GM12878 (cell line): ENCODE data around the gene CDC14B. TPM values are rescaled to one million over a fixed set of nuclear protein-coding genes. Genes with fewer than 3 reads are reported as not detected.

ENCODE experiments used
- ATAC-seq: fragments of 200-7000 bp; cut with Tn5 transposase; 3 replicates; pipeline ENCODE4 v1.9.1; 2020; ENCODE audit warnings: mild to moderate bottlenecking, moderate library complexity
- BruUV-seq: library from RNA; stranded (reverse); fragments of 400-500 nt; replicated peaks from 2 replicates; lab custom pipeline; 2021; lab: Mats Ljungman, UMichigan
- CTCF ChIA-PET: fragments of 300-600 bp; sonication (Branson Sonifier 250); formaldehyde crosslinking; extraction: SDS; loops from one replicate; lab custom pipeline; 2021; ENCODE audit warnings: inconsistent platforms; lab: Yijun Ruan, JAX
- POLR2A ChIA-PET: fragments of 350-600 bp; formaldehyde crosslinking; extraction: SDS; loops from one replicate; lab custom pipeline; 2021; ENCODE audit warnings: inconsistent platforms; lab: Charles Lee
- RAD21 ChIA-PET: fragments of 300-600 bp; sonication (Branson Sonifier 250); formaldehyde crosslinking; loops from one replicate; lab custom pipeline; 2023; ENCODE audit warnings: antibody characterized with exemption; ENCODE audit not compliant: unreplicated experiment; lab: Charles Lee
- SMC1A ChIA-PET: fragments of 300-600 bp; sonication (Branson Sonifier 250); formaldehyde crosslinking; loops from one replicate; lab custom pipeline; 2023; ENCODE audit not compliant: unreplicated experiment, uncharacterized antibody; lab: Charles Lee
- DNase-seq: peaks from one replicate; pipeline ENCODE4 v3.0.0-alpha.2; 2011; ENCODE audit warnings: low read depth, low spot score
- FAIRE-seq: peaks from 3 replicates; lab custom pipeline; 2011; peaks lifted over from hg19 to GRCh38; lab: Jason Lieb, UNC
- H2AFZ ChIP-seq: 2 replicates; pipeline ENCODE4 v1.6.0; 2011; ENCODE audit warnings: low read depth, low read length, control low read depth; ENCODE audit not compliant: control insufficient read depth
- H3K27ac ChIP-seq: 2 replicates; pipeline ENCODE4 v1.5.1; 2011; ENCODE audit warnings: control low read depth; ENCODE audit not compliant: control insufficient read depth, insufficient read depth
- H3K27me3 ChIP-seq, 2 experiments: replicated peaks in 1 of 2; 2 replicates each; pipeline versions ENCODE4 v1.6.0 to v1.6.1; 2011; ENCODE audit warnings: low read length in 1 of 2; ENCODE audit not compliant: control insufficient read depth in 2 of 2, insufficient read depth in 2 of 2
- H3K36me3 ChIP-seq, 2 experiments: 2 replicates each; pipeline ENCODE4 v1.5.1; 2011; ENCODE audit warnings: low read length in 1 of 2; ENCODE audit not compliant: control insufficient read depth in 2 of 2, insufficient read depth in 2 of 2
- H3K4me1 ChIP-seq: 2 replicates; pipeline ENCODE4 v1.6.1; 2011; ENCODE audit warnings: mild to moderate bottlenecking, low read length, moderate library complexity, mixed read lengths; ENCODE audit not compliant: control insufficient read depth, insufficient read depth
- H3K4me2 ChIP-seq: 2 replicates; pipeline ENCODE4 v1.6.0; 2011; ENCODE audit warnings: control low read depth; ENCODE audit not compliant: control insufficient read depth, insufficient read depth
- H3K4me3 ChIP-seq: fragments of 200-600 bp; sonication (generic); 2 replicates; pipeline ENCODE4 v1.5.1; 2016
- H3K79me2 ChIP-seq: 2 replicates; pipeline ENCODE4 v1.6.0; 2011; ENCODE audit warnings: low read length; ENCODE audit not compliant: control insufficient read depth, insufficient read depth
- H3K9ac ChIP-seq: 2 replicates; pipeline ENCODE4 v1.8.0; 2011; ENCODE audit warnings: low read length, control low read depth, mixed read lengths; ENCODE audit not compliant: control insufficient read depth, insufficient read depth
- H3K9me3 ChIP-seq: replicated peaks from 3 replicates; pipeline ENCODE4 v1.5.1; 2011; ENCODE audit warnings: mild to moderate bottlenecking, low read length; ENCODE audit not compliant: control insufficient read depth, insufficient read depth
- H4K20me1 ChIP-seq: 2 replicates; pipeline ENCODE4 v1.6.0; 2011; ENCODE audit not compliant: control insufficient read depth, insufficient read depth
- ASH2L ChIP-seq: fragments of 300-600, 200-600 bp; sonication (generic); IDR thresholded peaks from 2 replicates; pipeline ENCODE4 v1.6.1; 2017; ENCODE audit warnings: low read depth, mild to moderate bottlenecking, borderline replicate concordance
- BCL11A ChIP-seq: IDR thresholded peaks from 2 replicates; pipeline ENCODE4 v1.6.1; 2011; ENCODE audit warnings: low read depth, low read length
- BHLHE40 ChIP-seq, 2 experiments: fragments of 450-650 bp in 1 of 2; IDR thresholded peaks; 2 replicates each; pipeline ENCODE4 v1.6.1; 2011 to 2017; ENCODE audit warnings: low read depth in 2 of 2, borderline replicate concordance in 1 of 2, improper control_type of control experiment in 1 of 2, low read length in 1 of 2, mild to moderate bottlenecking in 1 of 2
- BMI1 ChIP-seq: fragments of 450-650 bp; IDR thresholded peaks from 2 replicates; pipeline ENCODE4 v1.6.1; 2016; ENCODE audit warnings: mild to moderate bottlenecking, moderate library complexity, borderline replicate concordance
- CREM ChIP-seq: IDR thresholded peaks from 2 replicates; pipeline ENCODE4 v1.6.1; 2014; ENCODE audit warnings: antibody characterized with exemption, low read depth
- DPF2 ChIP-seq: fragments of 450-650 bp; IDR thresholded peaks from 2 replicates; pipeline ENCODE4 v1.6.1; 2017; ENCODE audit warnings: mild to moderate bottlenecking
- EZH2 ChIP-seq: IDR thresholded peaks from 2 replicates; pipeline ENCODE4 v1.6.1; 2012; ENCODE audit warnings: low read depth, mild to moderate bottlenecking, control low read depth, inconsistent platforms, low read length, borderline replicate concordance; ENCODE audit not compliant: control insufficient read depth
- KAT2A ChIP-seq: conservative IDR thresholded peaks from 2 replicates; pipeline ENCODE4 v1.6.1; 2011; ENCODE audit warnings: low read depth, low read length; ENCODE audit not compliant: control insufficient read depth
- SIN3A ChIP-seq: IDR thresholded peaks from 2 replicates; pipeline ENCODE4 v1.6.1; 2012; ENCODE audit warnings: low read depth, low read length, improper control_type of control experiment
- SREBF1 ChIP-seq: IDR thresholded peaks from 2 replicates; pipeline ENCODE4 v1.6.1; 2012; ENCODE audit warnings: mild to moderate bottlenecking, low read length
- SRF ChIP-seq, 2 experiments: IDR thresholded peaks; 2 replicates each; pipeline ENCODE4 v1.6.1; 2011; ENCODE audit warnings: low read depth in 2 of 2, low read length in 2 of 2, mild to moderate bottlenecking in 1 of 2, moderate library complexity in 1 of 2
- WGBS: methylation state at CpG from one replicate; pipeline ENCODE4 v1.1.6; 2016; ENCODE audit warnings: low lambda C conversion rate; ENCODE audit not compliant: insufficient replicate concordance, insufficient coverage; ENCODE audit errors: missing lambda C conversion rate; 5-methylcytosine and 5-hydroxymethylcytosine counted together
- in situ Hi-C: fragments of 300-500 bp; cut with MboI; formaldehyde crosslinking; loops from 9 replicates; pipeline ENCODE4 v1.14.3; 2018; ENCODE audit warnings: mixed read lengths
- intact Hi-C: fragments of 100-400 bp; cut with micrococcal nuclease; formaldehyde crosslinking; loops from one replicate; pipeline ENCODE4 v1.14.2; 2022; ENCODE audit not compliant: unreplicated experiment
- polyA plus RNA-seq, 11 experiments: library from polyadenylated mRNA; depleted of rRNA in 4 of 11; unstranded in 6 of 11; stranded (reverse) in 5 of 11; fragments of >200 nt; fragmentation: Nextera tagmentation in 4 of 11; fragmentation: Illumina TruSeq in 1 of 11; extraction: Ambion mirVana in 4 of 11; extraction: Trizol in 1 of 11; gene quantifications; 1 replicate in 1 of 11; 2 replicates in 10 of 11; pipeline versions ENCODE4 v1.2.1 to v1.2.3, GENCODE V29; 2011 to 2016; ENCODE audit warnings: inconsistent platforms in 2 of 11, missing spikeins in 2 of 11, low read depth in 1 of 11
- total RNA-seq, 4 experiments: library from RNA; depleted of rRNA in 3 of 4; stranded (reverse); fragments of >200 nt in 3 of 4; fragmentation: Illumina TruSeq in 1 of 4; extraction: Trizol in 1 of 4; gene quantifications; 2 replicates each; pipeline versions ENCODE4 v1.2.1 to v1.2.3, GENCODE V29; 2013 to 2021
- TF ChIP-seq, protein P1 (sequence below): IDR thresholded peaks from 2 replicates; pipeline ENCODE4 v1.6.1; 2011; ENCODE audit warnings: borderline replicate concordance, low read depth, mild to moderate bottlenecking, moderate library complexity, low read length; ENCODE audit not compliant: insufficient read depth, poor library complexity, severe bottlenecking

CDC14B gene
- total and polyA plus RNA-seq, 10 of the 15 experiments (the other 5 are each of a cell fraction or from before 2014, with no cell fraction given): 3.7 to 11.7 (median 6.2) TPM

DNA sequence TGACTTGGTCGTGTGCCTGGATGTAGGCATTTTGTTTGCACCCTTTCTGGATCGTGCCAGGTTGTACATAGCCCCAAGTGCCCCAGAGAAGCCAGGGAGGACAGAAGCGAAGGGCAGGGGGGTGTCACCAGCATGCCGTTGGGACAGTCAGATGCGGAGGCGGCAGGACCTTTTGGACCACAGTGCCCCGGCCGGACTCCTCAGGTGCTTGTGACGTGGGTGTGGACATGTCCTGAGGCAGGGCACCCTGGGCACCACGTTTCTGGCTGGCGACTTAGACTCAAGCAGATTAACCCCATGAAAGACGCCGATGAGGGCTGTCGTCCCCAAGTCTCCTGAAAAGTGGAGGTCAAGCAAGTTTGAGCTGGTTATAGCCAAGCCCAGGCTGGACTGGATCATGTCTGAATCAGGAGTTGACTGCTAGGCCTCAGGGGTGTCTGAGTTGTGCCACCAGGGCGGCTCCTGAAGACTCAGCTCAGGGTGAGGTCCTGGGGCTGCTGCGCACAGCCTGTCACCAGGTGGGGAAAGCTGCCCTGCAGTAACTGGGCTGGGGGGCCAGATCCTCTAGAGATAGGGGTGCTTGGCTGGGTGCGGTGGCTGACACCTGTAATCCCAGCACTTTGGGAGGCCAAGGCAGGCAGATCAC lies 127.6 kb downstream of the CDC14B start:
- Histone ChIP-seq H3K9me3 (no peaks in the 10 kb centered on the region), H2AFZ (no peak overlapping the region), H3K79me2 (no peaks in the 10 kb centered on the region), H4K20me1 (no peaks in the 10 kb centered on the region), H3K27ac (no peak overlapping the region), H3K4me1 (no peaks in the 10 kb centered on the region), H3K27me3 (no peaks in the 10 kb centered on the region), H3K4me2 (no peak overlapping the region), H3K9ac (no peak overlapping the region), H3K4me3 (no peak overlapping the region), H3K36me3 (no peaks in the 10 kb centered on the region)
- no peak for FAIRE-seq
- BruUV-seq: no TSS peak
- ATAC-seq: no peak
- POLR2A ChIA-PET: no interaction called here
- CTCF ChIA-PET: no interaction called here
- RAD21 ChIA-PET: no interaction called here
- in situ Hi-C loops: no loop called here
- intact Hi-C loops: no loop called here
- DNase-seq: no peak
- SMC1A ChIA-PET: no interaction called here
- no peak for TF ChIP-seq SREBF1
- no peak for TF ChIP-seq ASH2L
- no peak for TF ChIP-seq BCL11A
- TF ChIP-seq SRF (IDR thresholded peaks at IDR 0.05; ENCODE audit: low read depth in 2 of 2, low read length in 2 of 2): no peak
- TF ChIP-seq CREM: no peak
- no peak for TF ChIP-seq KAT2A
- TF ChIP-seq EZH2: no peak
- no peak for TF ChIP-seq DPF2
- no peak for TF ChIP-seq SIN3A
- no peak for TF ChIP-seq BMI1
- TF ChIP-seq BHLHE40 (IDR thresholded peaks at IDR 0.05; ENCODE audit: borderline replicate concordance in 1 of 2, low read depth in 2 of 2, low read length in 1 of 2): no peak
- TF ChIP-seq, protein P1, sequence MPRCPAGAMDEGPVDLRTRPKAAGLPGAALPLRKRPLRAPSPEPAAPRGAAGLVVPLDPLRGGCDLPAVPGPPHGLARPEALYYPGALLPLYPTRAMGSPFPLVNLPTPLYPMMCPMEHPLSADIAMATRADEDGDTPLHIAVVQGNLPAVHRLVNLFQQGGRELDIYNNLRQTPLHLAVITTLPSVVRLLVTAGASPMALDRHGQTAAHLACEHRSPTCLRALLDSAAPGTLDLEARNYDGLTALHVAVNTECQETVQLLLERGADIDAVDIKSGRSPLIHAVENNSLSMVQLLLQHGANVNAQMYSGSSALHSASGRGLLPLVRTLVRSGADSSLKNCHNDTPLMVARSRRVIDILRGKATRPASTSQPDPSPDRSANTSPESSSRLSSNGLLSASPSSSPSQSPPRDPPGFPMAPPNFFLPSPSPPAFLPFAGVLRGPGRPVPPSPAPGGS: no peak
- 70% methylated on average over 17 of the region's 17 CpGs for WGBS
